Activated T-helper 9 cell treated with anti-CD3 and anti-CD28 coated beads, Interleukin-2, amount 50 U/mL, for 16 hours (primary cell): ENCODE results near the gene CUL2.
"Not testable (repeated sequence)": the region's sequence is repeated elsewhere in the genome, so short reads cannot be mapped to it uniquely, and the experiment has no call there.

Experiments used
- DNase-seq: peaks from one replicate; pipeline ENCODE4 v3.0.0-alpha.2; 2020; ENCODE audit warnings: low read depth

Gene CUL2

GRCh38 chr10:35090162-35090954, at the start of gene CUL2:
TSS of gene CUL2 (minus strand) at chr10:35090341. CDS start at chr10:35071317, 19,024 bp downstream.
- DNase-seq: peak; percentile 87

GRCh38 chr10:35136263-35136815, 46.2 kb upstream of the CUL2 start:
- DNase-seq: no peak

- DNase-seq: no peak
Observed at GRCh38 chr10:35135861-35136260, 45.7 kb upstream of the CUL2 start.

GRCh38 chr10:35133586-35133985, 43.4 kb upstream of the CUL2 start:
- DNase-seq: no peak

GRCh38 chr10:35132727-35133126, 42.6 kb upstream of the CUL2 start:
- no peak for DNase-seq

- no peak for DNase-seq
Observed at GRCh38 chr10:35130663-35131062, 40.5 kb upstream of the CUL2 start.

GRCh38 chr10:35129185-35129674, 39.1 kb upstream of the CUL2 start:
- no peak for DNase-seq

- peak; percentile 48 for DNase-seq
Observed at GRCh38 chr10:35127289-35127891, 37.2 kb upstream of the CUL2 start.

- peak; percentile 100 for DNase-seq
Observed at GRCh38 chr10:35126530-35127288, 36.6 kb upstream of the CUL2 start, which contains the start of gene CREM. TSS of gene CREM (plus strand) at chr10:35126846. CDS start at chr10:35137836, 10,990 bp downstream.

GRCh38 chr10:35126062-35126529, 36.0 kb upstream of the CUL2 start:
- DNase-seq: no peak

GRCh38 chr10:35124540-35124939, 34.4 kb upstream of the CUL2 start:
- DNase-seq: no peak

- DNase-seq: no peak
Observed at GRCh38 chr10:35119378-35119777, 29.2 kb upstream of the CUL2 start.

GRCh38 chr10:35112571-35112970, 22.4 kb upstream of the CUL2 start:
- DNase-seq: no peak

GRCh38 chr10:35103882-35104281, 13.7 kb upstream of the CUL2 start:
- no peak for DNase-seq

- no peak for DNase-seq
Observed at GRCh38 chr10:35097510-35097909, 7.4 kb upstream of the CUL2 start.

GRCh38 chr10:35096312-35096711, 6.2 kb upstream of the CUL2 start:
- DNase-seq: no peak

- DNase-seq: no peak
Observed at GRCh38 chr10:35092851-35093250, 2.7 kb upstream of the CUL2 start.

- DNase-seq: no peak
Observed at GRCh38 chr10:35091994-35092790, 2.1 kb upstream of the CUL2 start.

GRCh38 chr10:35089611-35090161, 455 bp downstream of the CUL2 start:
- no peak for DNase-seq

- DNase-seq: no peak
Observed at GRCh38 chr10:35083242-35083641, 6.9 kb downstream of the CUL2 start.

GRCh38 chr10:35080261-35080660, 9.9 kb downstream of the CUL2 start:
- not testable (repeated sequence) for DNase-seq
